Loucy (cell line): Measurements from ENCODE around the gene KCNIP3.

Source experiments
- CTCF ChIP-seq: fragments of 200-600 bp; sonication (generic); conservative IDR thresholded peaks from 2 replicates; pipeline ENCODE4 v1.5.1; 2014; ENCODE audit warnings: mild to moderate bottlenecking, antibody characterized with exemption, low read length
- EZH2phosphoT487 ChIP-seq: fragments of 200-600 bp; IDR thresholded peaks from 2 replicates; pipeline ENCODE4 v1.6.1; 2018; ENCODE audit warnings: antibody characterized with exemption, mild to moderate bottlenecking, moderate library complexity, borderline replicate concordance

GRCh38 chr2:95291222-95291621 lies 5.9 kb upstream of the KCNIP3 start:
- no peak for TF ChIP-seq CTCF
- no peak for TF ChIP-seq EZH2phosphoT487
